Measurements from ENCODE around the gene CCDC170.

DNA sequence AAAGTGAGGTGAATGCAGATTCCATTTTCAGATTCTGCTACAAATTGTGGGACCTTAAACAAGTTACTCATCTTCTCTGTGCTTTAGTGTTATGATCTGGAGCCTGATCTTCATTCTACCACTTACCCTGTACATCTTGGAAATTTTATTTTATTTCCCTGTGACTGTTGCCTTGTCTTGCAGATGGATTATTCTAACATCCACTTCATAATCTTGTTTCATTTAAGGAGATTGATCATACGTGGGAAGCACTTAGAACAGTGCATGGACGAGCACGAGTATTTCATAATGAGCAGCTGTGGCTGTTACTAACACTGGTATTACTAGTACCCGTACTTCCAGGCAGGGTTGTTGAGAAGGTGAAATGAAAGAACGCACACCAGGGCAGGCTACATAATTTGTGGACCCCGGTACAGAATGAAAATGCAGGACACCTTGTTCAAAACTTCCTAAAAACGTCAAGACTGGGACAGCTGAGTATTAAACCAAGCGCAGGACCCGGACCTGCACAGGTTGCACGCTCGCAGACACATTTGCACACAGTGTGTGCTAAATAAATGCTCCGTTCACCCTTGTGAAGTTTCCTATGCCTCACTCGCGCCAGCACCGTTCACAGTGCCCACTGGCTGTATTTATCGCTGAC lies 535 bp upstream of the CCDC170 start:
- TF ChIP-seq, protein P1, sequence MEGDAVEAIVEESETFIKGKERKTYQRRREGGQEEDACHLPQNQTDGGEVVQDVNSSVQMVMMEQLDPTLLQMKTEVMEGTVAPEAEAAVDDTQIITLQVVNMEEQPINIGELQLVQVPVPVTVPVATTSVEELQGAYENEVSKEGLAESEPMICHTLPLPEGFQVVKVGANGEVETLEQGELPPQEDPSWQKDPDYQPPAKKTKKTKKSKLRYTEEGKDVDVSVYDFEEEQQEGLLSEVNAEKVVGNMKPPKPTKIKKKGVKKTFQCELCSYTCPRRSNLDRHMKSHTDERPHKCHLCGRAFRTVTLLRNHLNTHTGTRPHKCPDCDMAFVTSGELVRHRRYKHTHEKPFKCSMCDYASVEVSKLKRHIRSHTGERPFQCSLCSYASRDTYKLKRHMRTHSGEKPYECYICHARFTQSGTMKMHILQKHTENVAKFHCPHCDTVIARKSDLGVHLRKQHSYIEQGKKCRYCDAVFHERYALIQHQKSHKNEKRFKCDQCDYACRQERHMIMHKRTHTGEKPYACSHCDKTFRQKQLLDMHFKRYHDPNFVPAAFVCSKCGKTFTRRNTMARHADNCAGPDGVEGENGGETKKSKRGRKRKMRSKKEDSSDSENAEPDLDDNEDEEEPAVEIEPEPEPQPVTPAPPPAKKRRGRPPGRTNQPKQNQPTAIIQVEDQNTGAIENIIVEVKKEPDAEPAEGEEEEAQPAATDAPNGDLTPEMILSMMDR (IDR thresholded peaks at IDR 0.05; ENCODE audit: insufficient read depth, low read length): no peak
- TF ChIP-seq, protein P2, sequence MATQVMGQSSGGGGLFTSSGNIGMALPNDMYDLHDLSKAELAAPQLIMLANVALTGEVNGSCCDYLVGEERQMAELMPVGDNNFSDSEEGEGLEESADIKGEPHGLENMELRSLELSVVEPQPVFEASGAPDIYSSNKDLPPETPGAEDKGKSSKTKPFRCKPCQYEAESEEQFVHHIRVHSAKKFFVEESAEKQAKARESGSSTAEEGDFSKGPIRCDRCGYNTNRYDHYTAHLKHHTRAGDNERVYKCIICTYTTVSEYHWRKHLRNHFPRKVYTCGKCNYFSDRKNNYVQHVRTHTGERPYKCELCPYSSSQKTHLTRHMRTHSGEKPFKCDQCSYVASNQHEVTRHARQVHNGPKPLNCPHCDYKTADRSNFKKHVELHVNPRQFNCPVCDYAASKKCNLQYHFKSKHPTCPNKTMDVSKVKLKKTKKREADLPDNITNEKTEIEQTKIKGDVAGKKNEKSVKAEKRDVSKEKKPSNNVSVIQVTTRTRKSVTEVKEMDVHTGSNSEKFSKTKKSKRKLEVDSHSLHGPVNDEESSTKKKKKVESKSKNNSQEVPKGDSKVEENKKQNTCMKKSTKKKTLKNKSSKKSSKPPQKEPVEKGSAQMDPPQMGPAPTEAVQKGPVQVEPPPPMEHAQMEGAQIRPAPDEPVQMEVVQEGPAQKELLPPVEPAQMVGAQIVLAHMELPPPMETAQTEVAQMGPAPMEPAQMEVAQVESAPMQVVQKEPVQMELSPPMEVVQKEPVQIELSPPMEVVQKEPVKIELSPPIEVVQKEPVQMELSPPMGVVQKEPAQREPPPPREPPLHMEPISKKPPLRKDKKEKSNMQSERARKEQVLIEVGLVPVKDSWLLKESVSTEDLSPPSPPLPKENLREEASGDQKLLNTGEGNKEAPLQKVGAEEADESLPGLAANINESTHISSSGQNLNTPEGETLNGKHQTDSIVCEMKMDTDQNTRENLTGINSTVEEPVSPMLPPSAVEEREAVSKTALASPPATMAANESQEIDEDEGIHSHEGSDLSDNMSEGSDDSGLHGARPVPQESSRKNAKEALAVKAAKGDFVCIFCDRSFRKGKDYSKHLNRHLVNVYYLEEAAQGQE (IDR thresholded peaks at IDR 0.05; ENCODE audit: insufficient replicate concordance, low read depth): no peak
- TF ChIP-seq POLR2AphosphoS5 (IDR thresholded peaks at IDR 0.05; ENCODE audit: low read depth): no peak
- no peak for TF ChIP-seq SPI1 (IDR thresholded peaks at IDR 0.05; ENCODE audit: borderline replicate concordance, low read depth)
- TF ChIP-seq GABPA (IDR thresholded peaks at IDR 0.05; ENCODE audit: low read depth): no peak

Data from HL-60 (cell line).